ENCODE measurements around the gene DPH6. TPM values are rescaled to one million over a fixed set of nuclear protein-coding genes. Genes with fewer than 3 reads are reported as not detected.
"Not testable (repeated sequence)": the region's sequence is repeated elsewhere in the genome, so short reads cannot be mapped to it uniquely, and the experiment has no call there.

Gene DPH6
- total RNA-seq, 2 experiments from 2014 or later = 20.0 to 20.5 TPM

DNA sequence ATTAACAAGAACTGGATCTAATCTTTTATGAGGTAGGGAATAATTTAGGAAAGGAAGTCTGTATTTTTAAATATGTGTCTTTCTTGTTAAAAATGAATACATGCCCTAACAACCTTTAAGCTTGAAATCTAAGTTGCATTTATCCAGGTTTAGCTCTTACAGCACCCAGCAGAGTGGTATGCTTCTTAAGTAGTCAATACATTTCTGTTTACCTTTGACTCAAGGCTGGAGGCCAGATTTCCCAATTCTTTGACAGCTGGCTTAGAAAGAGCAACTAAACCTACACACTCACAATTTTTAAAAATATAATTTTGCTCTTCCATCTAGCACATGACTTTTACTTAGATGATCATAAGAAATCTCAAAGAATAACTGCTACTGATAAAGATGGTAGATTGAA, 148.9 kb downstream of the DPH6 start:
- Mint-ChIP-seq H3K9me3 (no peaks in the 10 kb centered on the region), H3K4me3 (no peak overlapping the region), H3K4me1 (ENCODE audit: low read depth) (no peaks in the 10 kb centered on the region), H3K27me3 (ENCODE audit: low read depth) (no peaks in the 10 kb centered on the region), H3K27ac (no peak overlapping the region), H3K36me3 (ENCODE audit: low read depth) (peaks cover 30% of the 10 kb centered on the region)
- CTCF ChIA-PET = interaction anchor here (1.5 kb wide), 1 partner anchor 47 kb away, joined by 4 read pairs; no protein-coding TSS in a partner anchor
- intact Hi-C loops (cut with micrococcal nuclease) = no loop called here
- DNase-seq = no peak

DNA sequence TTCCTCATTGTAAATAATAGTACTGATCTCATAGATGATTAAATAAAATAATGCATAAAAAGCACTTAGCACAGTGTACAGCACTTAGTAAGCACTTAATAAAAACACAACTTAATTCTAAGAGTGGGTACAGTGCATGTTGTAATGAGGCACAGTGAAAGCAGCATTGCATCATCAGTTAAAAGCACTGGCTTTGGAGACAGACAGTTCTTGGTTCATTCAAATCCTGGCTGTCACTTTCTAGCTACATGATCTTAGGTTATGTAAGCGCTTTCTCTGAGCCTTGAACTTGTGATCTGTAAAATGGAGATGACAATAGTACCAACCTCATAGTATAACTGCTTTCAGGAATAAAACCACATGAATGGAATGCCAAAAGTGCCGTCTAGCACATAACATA, 151.5 kb downstream of the DPH6 start:
- no peak overlapping the region for H3K4me3 Mint-ChIP-seq
- peaks cover 21% of the 10 kb centered on the region for H3K36me3 Mint-ChIP-seq (ENCODE audit: low read depth)
- DNase-seq = no peak
- no peaks in the 10 kb centered on the region for H3K4me1 Mint-ChIP-seq (ENCODE audit: low read depth)
- intact Hi-C loops (cut with micrococcal nuclease) = no loop called here
- no peak overlapping the region for H3K27ac Mint-ChIP-seq
- CTCF ChIA-PET = interaction anchor here (0.6 to 1.0 kb wide), 2 partner anchors 49 to 446 kb away, joined by 3 to 5 read pairs; no protein-coding TSS in a partner anchor
- no peaks in the 10 kb centered on the region for H3K9me3 Mint-ChIP-seq
- H3K27me3 Mint-ChIP-seq (ENCODE audit: low read depth) = no peaks in the 10 kb centered on the region

DNA sequence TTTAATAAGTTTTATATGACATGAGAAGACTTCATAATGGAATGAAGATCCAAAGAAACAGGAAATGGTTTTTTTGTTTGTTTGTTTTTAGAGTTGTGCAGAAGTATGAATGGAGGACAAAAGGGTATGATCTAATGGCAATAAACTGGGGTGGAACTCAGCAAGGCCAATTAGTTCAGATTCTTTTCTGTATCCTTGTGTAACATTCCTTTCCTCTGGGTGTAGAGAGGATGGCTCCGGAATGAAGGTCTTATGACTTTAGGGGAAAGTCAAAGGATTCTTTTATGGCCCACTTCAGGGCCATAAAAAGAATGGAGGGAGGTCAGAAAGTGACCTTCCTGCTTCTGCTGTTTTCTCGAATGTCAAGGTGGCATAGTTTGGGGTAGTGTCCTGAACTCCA, 152.6 kb downstream of the DPH6 start:
- Mint-ChIP-seq H3K36me3 (ENCODE audit: low read depth) (peaks cover 19% of the 10 kb centered on the region), H3K4me1 (ENCODE audit: low read depth) (no peaks in the 10 kb centered on the region), H3K9me3 (peaks cover 3% of the 10 kb centered on the region), H3K27me3 (ENCODE audit: low read depth) (no peaks in the 10 kb centered on the region), H3K27ac (no peak overlapping the region), H3K4me3 (no peak overlapping the region)
- intact Hi-C loops (cut with micrococcal nuclease) = no loop called here
- CTCF ChIA-PET = no interaction called here
- no peak for DNase-seq

DNA sequence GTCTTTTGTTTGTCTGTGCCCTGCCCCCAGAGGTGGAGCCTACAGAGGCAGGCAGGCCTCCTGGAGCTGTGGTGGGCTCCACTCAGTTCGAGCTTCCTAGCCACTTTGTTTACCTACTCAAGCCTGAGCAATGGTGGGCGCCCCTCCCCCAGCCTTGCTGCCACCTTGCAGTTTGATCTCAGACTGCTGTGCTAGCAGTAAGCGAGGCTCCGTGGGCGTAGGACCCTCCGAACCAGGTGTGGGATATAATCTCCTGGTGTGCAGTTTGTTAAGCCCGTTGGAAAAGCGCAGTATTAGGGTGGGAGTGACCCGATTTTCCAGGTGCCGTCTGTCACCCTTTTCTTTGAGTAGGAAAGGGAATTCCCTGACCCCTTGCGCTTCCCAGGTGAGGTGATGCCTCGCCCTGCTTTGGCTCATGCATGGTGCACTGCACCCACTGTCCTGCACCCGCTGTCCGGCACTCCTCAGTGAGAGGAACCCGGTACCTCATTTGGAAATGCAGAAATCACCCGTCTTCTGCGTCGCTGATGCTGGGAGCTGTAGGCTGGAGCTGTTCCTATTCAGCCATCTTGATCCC, 154.5 kb downstream of the DPH6 start:
- DNase-seq; H3K9me3 Mint-ChIP-seq; H3K27ac Mint-ChIP-seq; H3K27me3 Mint-ChIP-seq (ENCODE audit: low read depth); intact Hi-C loops (cut with micrococcal nuclease); H3K4me1 Mint-ChIP-seq (ENCODE audit: low read depth); H3K4me3 Mint-ChIP-seq: not testable (repeated sequence)
- H3K36me3 Mint-ChIP-seq (ENCODE audit: low read depth) = peaks cover 16% of the 10 kb centered on the region
- CTCF ChIA-PET = interaction anchor here (1.3 kb wide), 1 partner anchor 53 kb away, joined by 3 read pairs; no protein-coding TSS in a partner anchor

DNA sequence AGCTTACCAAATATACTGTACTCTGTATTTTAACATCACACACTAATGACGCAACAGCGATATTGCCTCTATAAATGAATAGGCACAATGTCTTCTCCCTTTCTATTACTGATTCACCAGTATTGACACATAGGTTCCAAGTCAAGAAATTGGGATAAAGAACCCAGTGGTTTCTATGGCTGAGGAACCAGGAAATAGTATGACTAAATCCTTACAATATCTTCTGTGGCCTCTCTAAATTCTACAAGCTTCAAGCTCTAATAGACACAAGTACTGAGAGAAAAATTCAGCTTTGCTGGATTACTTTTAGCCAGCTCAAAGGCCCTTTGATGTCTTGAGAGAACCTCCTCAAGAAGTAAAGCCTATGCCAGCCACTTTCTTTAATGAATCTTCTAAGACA, 162.5 kb downstream of the DPH6 start:
- H3K4me1 Mint-ChIP-seq (ENCODE audit: low read depth) = no peaks in the 10 kb centered on the region

DNA sequence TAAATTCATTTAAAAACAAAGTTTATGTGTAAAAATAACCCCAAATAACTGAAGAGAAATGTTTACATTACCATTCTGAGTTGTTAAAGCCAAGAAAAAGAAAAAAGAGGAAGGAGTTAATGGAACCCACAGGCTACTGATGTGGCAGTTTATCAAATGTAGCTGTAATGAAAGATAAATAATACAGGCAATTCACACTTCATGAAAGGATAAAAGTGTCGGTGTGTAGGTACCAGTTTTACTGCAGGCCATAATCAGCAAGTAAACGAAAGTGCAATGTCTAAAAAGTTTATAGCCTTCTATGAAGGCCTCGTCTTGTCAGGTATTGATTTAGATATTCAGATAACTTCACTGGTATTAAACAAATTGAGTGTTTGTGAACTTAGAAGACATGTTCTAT, 164.6 kb downstream of the DPH6 start:
- CTCF ChIA-PET = no interaction called here
- no peak overlapping the region for H3K27ac Mint-ChIP-seq
- no peaks in the 10 kb centered on the region for H3K4me1 Mint-ChIP-seq (ENCODE audit: low read depth)
- H3K27me3 Mint-ChIP-seq (ENCODE audit: low read depth) = no peaks in the 10 kb centered on the region
- peaks cover 1% of the 10 kb centered on the region for H3K9me3 Mint-ChIP-seq
- DNase-seq = no peak
- no peak overlapping the region for H3K4me3 Mint-ChIP-seq
- intact Hi-C loops (cut with micrococcal nuclease) = no loop called here
- peaks cover 28% of the 10 kb centered on the region for H3K36me3 Mint-ChIP-seq (ENCODE audit: low read depth)

More for the DNA sequence above, 162.5 kb downstream of the DPH6 start:
- Mint-ChIP-seq H3K36me3 (ENCODE audit: low read depth) (peaks cover 21% of the 10 kb centered on the region), H3K27me3 (ENCODE audit: low read depth) (no peaks in the 10 kb centered on the region), H3K27ac (no peak overlapping the region), H3K4me3 (no peak overlapping the region), H3K9me3 (peaks cover 3% of the 10 kb centered on the region)
- DNase-seq = no peak
- CTCF ChIA-PET = no interaction called here
- intact Hi-C loops (cut with micrococcal nuclease) = no loop called here

DNA sequence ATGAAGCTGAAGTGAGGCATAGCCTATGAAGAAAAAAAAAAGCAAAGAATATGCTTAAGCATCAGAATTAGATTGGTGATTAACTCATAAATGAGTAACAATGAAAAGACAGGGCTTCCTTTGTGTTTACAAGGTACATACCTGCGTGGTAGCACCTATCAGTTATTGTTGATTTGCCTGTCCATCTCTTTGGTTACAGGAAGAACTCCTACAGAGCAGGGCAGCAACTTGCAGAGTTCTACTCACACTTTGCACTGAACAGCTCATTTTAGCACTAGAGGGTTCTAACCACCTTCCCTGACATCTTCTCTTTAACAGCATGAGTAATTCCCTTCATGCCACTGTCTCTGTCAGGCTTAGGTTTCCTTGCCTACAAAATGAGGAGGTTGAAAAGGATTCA, 166.0 kb downstream of the DPH6 start:
- CTCF ChIA-PET = no interaction called here
- peaks cover 28% of the 10 kb centered on the region for H3K36me3 Mint-ChIP-seq (ENCODE audit: low read depth)

DNA sequence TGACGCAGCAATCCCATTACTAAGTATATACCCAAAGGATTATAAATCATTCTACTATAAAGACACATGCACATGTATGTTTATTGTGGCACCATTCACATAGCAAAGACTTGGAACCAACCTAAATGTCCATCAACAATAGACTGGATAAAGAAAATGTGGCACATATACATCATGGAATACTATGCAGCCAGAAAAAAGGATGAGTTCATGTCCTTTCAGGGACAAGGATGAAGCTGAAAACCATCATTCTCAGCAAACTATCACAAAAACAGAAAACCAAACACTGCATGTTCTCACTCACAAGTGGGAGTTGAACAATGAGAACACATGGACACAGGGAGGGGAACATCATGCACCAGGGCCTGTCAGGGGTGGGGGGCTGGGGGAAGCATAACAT, 167.5 kb downstream of the DPH6 start:
- CTCF ChIA-PET = not testable (repeated sequence)
- H3K36me3 Mint-ChIP-seq (ENCODE audit: low read depth) = peaks cover 30% of the 10 kb centered on the region

More for the DNA sequence above, 166.0 kb downstream of the DPH6 start:
- no peaks in the 10 kb centered on the region for H3K27me3 Mint-ChIP-seq (ENCODE audit: low read depth)
- no peak for DNase-seq
- H3K4me1 Mint-ChIP-seq (ENCODE audit: low read depth) = no peaks in the 10 kb centered on the region
- peaks cover 1% of the 10 kb centered on the region for H3K9me3 Mint-ChIP-seq
- H3K4me3 Mint-ChIP-seq = no peak overlapping the region
- intact Hi-C loops (cut with micrococcal nuclease) = no loop called here
- H3K27ac Mint-ChIP-seq = no peak overlapping the region

DNA sequence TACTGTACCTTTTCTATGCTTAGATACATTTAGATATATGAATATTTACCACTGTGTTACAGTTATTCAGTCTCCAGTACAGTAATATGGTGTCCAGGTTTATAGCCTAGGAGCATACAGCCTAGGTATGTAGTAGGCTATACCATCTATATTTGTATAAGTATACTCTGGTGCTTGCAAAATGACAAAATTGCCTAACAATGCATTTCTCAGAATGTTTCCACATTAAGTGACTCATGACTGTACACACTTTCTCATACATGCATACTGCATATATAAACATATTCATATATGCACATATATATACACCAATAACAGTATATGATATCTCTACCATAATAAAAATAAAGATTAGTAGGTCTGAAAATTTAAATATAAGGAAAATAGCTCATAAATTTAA, 169.3 kb downstream of the DPH6 start:
- peaks cover 1% of the 10 kb centered on the region for H3K9me3 Mint-ChIP-seq
- H3K27ac Mint-ChIP-seq = no peak overlapping the region
- H3K36me3 Mint-ChIP-seq (ENCODE audit: low read depth) = peaks cover 41% of the 10 kb centered on the region
- H3K4me1 Mint-ChIP-seq (ENCODE audit: low read depth) = no peaks in the 10 kb centered on the region
- intact Hi-C loops (cut with micrococcal nuclease) = no loop called here
- H3K27me3 Mint-ChIP-seq (ENCODE audit: low read depth) = no peaks in the 10 kb centered on the region
- no peak overlapping the region for H3K4me3 Mint-ChIP-seq
- no peak for DNase-seq
- CTCF ChIA-PET = interaction anchor here (1.0 kb wide), 1 partner anchor 68 kb away, joined by 3 read pairs; no protein-coding TSS in a partner anchor

More for the DNA sequence above, 167.5 kb downstream of the DPH6 start:
- H3K4me3 Mint-ChIP-seq; H3K4me1 Mint-ChIP-seq (ENCODE audit: low read depth); intact Hi-C loops (cut with micrococcal nuclease); H3K9me3 Mint-ChIP-seq; DNase-seq; H3K27ac Mint-ChIP-seq; H3K27me3 Mint-ChIP-seq (ENCODE audit: low read depth): not testable (repeated sequence)

DNA sequence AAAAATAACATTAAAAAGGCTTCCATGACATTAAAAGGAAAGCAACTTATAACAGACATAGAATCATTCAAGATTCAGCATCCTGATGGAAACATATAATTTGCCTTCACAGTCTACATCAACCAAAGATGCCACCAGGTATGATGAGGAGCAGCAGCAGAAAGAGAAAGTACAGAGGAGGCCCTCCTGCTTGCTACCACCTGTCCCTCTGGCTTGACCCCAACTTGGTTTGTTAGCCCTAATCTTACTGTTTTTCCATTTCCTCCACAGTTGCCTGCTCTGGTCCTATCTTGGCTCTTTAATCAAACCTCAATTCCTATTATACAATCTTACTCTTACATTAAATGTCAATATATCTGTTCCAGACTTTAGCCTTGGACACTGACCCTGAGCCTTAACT, 171.3 kb downstream of the DPH6 start:
- Mint-ChIP-seq H3K36me3 (ENCODE audit: low read depth) (peaks cover 47% of the 10 kb centered on the region), H3K4me1 (ENCODE audit: low read depth) (no peaks in the 10 kb centered on the region), H3K27me3 (ENCODE audit: low read depth) (no peaks in the 10 kb centered on the region), H3K4me3 (no peak overlapping the region), H3K27ac (no peak overlapping the region), H3K9me3 (peaks cover 1% of the 10 kb centered on the region)
- intact Hi-C loops (cut with micrococcal nuclease) = no loop called here
- CTCF ChIA-PET = no interaction called here
- no peak for DNase-seq

DNA sequence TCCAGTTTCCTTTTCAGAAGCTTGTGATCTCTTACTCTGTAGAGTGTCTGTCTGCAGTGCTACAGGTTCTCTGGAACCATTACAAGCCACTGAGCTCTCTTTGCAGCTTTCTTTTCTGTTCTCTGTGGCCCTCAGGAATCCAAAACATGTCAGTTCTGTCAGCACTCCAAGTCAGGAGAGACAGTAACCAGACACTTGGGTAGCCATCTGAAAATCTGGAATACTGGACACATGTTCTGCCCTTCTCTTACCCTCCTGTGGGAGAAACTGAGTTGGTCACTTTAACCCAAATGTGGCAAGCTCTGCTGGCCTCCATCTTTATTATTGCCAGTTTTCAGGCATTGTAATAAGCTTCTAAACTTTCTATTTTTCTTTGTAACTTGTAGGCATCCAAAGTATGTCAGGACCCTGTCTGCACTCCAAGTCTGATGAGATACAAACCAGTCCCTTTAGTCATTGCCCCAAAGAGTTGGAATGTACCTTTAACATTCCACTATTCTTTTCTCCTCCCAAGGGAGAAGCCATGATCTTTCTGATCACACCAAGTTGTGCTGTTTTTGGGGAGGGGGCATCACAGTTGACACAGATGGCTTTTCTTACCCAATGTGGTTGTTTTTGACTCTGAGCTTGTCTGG, 183.7 kb downstream of the DPH6 start:
- Mint-ChIP-seq H3K4me3 (no peak overlapping the region), H3K9me3 (peaks cover 53% of the 10 kb centered on the region), H3K36me3 (ENCODE audit: low read depth) (peaks cover 14% of the 10 kb centered on the region)

DNA sequence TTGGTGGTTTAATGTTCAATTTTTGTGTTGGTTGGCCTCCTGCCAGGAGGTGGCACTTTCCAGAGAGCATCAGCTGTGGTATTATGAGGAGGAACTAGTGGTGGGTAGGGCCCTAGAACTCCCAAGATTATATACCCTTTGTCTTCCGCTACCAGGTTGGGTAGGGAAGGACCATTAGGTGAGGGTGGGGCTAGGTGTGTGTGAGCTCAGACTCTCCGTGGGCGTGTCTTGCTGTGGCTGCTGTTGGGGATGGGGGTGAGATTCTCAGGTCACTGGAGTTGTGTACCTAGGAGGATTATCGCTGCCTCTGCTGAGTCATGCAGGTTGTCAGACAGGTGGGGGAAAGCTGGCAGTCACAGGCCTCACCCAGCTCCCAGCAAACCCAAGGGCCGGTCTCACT, 187.1 kb downstream of the DPH6 start:
- CTCF ChIA-PET = no interaction called here
- H3K27me3 Mint-ChIP-seq (ENCODE audit: low read depth) = no peaks in the 10 kb centered on the region
- H3K36me3 Mint-ChIP-seq (ENCODE audit: low read depth) = peaks cover 3% of the 10 kb centered on the region
- H3K27ac Mint-ChIP-seq = no peak overlapping the region
- DNase-seq = no peak
- no peak overlapping the region for H3K4me3 Mint-ChIP-seq
- H3K9me3 Mint-ChIP-seq = peaks cover 61% of the 10 kb centered on the region
- H3K4me1 Mint-ChIP-seq (ENCODE audit: low read depth) = no peaks in the 10 kb centered on the region
- intact Hi-C loops (cut with micrococcal nuclease) = no loop called here

More for the DNA sequence above, 183.7 kb downstream of the DPH6 start:
- intact Hi-C loops (cut with micrococcal nuclease) = no loop called here
- no peaks in the 10 kb centered on the region for H3K27me3 Mint-ChIP-seq (ENCODE audit: low read depth)
- no peak overlapping the region for H3K27ac Mint-ChIP-seq
- CTCF ChIA-PET = no interaction called here
- H3K4me1 Mint-ChIP-seq (ENCODE audit: low read depth) = no peaks in the 10 kb centered on the region
- no peak for DNase-seq

DNA sequence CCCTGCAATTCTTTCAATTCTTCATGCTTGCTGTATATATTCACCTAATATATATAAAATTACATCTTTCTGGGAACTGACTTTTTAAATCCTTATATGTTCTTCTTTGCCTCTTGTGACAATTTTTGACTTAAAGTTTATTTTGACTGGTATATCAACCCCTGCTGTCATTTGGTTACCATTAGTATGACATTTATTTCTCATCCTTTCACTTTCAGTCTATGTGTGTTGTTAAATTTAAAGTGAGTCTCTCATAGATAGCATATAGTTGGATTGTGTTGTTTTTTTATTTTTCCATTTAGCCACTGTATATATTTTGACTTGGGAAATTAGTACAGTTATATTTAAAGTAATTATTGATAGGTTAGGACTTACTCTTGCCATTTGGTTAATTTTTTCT, 194.9 kb downstream of the DPH6 start:
- DNase-seq = no peak
- Mint-ChIP-seq H3K36me3 (ENCODE audit: low read depth) (no peaks in the 10 kb centered on the region), H3K27me3 (ENCODE audit: low read depth) (no peaks in the 10 kb centered on the region), H3K9me3 (peaks cover 47% of the 10 kb centered on the region), H3K4me3 (no peak overlapping the region), H3K27ac (no peak overlapping the region), H3K4me1 (ENCODE audit: low read depth) (no peaks in the 10 kb centered on the region)
- CTCF ChIA-PET = no interaction called here
- intact Hi-C loops (cut with micrococcal nuclease) = no loop called here
